GM18873 (cell line): ENCODE measurements around the gene PTH1R.

ENCODE experiments used
- ATAC-seq: cut with Tn5 transposase; IDR thresholded peaks from one replicate; pipeline ENCODE4 v1.9.1; 2021; ENCODE audit warnings: mild to moderate bottlenecking, moderate library complexity, moderate number of reproducible peaks; ENCODE audit not compliant: unreplicated experiment, low FRiP score

The PTH1R gene

GRCh38 chr3:46939578-46940445 lies 62.3 kb downstream of the PTH1R start:
- ATAC-seq = no peak

GRCh38 chr3:46942076-46942475 lies 64.6 kb downstream of the PTH1R start:
- ATAC-seq = no peak

GRCh38 chr3:46942481-46943236 lies 65.1 kb downstream of the PTH1R start:
- ATAC-seq = no peak

GRCh38 chr3:46943237-46944187 lies 66.0 kb downstream of the PTH1R start:
- no peak for ATAC-seq

- no peak for ATAC-seq
Measured at GRCh38 chr3:46944191-46944590, 66.7 kb downstream of the PTH1R start.

GRCh38 chr3:46946416-46946815 lies 68.9 kb downstream of the PTH1R start:
- ATAC-seq = no peak

- no peak for ATAC-seq
Measured at GRCh38 chr3:46946856-46947545, 69.5 kb downstream of the PTH1R start.

- no peak for ATAC-seq
Measured at GRCh38 chr3:46947546-46947901, 70.0 kb downstream of the PTH1R start.

- no peak for ATAC-seq
Measured at GRCh38 chr3:46947981-46948791, 70.7 kb downstream of the PTH1R start.

- no peak for ATAC-seq
Measured at GRCh38 chr3:46948830-46949671, 71.5 kb downstream of the PTH1R start.

GRCh38 chr3:46950177-46950576 lies 72.7 kb downstream of the PTH1R start:
- no peak for ATAC-seq

GRCh38 chr3:46950650-46951241 lies 73.2 kb downstream of the PTH1R start:
- no peak for ATAC-seq

- no peak for ATAC-seq
Measured at GRCh38 chr3:46952813-46953212, 75.3 kb downstream of the PTH1R start.
